ENCODE measurements around the gene DLG2.
A peak's percentile ranks its signal among the peaks of the same experiment; 100 is the strongest.
"Not testable (repeated sequence)": the region's sequence is repeated elsewhere in the genome, so short reads cannot be mapped to it uniquely, and the experiment has no call there.

DLG2 gene

DNA sequence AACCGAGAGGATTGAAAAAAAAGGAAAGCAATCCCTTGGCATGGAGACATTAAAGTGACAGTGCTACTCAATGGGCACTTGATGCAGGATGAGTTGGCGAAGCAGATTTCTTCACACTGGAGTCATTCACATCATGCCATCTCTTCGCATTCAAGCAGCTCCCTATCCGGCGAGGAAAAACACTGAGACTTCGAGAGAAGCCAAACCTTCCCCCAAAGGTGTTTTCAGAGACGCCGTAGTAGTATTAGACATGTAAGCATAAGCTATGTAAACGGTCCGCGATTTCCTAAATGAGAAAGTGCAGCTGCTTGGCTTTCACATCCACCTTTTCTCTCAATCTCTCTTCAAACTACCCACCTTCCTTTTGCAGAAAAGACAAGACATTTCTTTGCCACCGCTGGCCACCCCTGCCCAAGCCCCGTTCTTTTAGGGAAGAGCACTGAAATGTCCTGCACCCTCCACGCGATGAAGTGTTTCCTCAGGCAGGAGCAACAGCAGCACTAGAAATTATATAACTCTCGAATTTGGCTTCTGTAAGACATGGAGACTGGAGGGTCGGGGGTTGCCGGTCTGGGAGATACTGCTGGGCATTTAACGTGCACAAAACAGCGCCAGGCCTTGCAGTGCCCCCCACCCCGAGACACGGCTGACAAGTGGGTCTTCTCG, at the start of gene DLG2:
DLG2 (minus strand) TSS at position 13 of the 666 bp plus-strand sequence.
- DNase-seq, result peak; percentile 14

GRCh38 chr11:85673393-85673792, 46.2 kb upstream of the DLG2 start:
- no peak for DNase-seq

DNA sequence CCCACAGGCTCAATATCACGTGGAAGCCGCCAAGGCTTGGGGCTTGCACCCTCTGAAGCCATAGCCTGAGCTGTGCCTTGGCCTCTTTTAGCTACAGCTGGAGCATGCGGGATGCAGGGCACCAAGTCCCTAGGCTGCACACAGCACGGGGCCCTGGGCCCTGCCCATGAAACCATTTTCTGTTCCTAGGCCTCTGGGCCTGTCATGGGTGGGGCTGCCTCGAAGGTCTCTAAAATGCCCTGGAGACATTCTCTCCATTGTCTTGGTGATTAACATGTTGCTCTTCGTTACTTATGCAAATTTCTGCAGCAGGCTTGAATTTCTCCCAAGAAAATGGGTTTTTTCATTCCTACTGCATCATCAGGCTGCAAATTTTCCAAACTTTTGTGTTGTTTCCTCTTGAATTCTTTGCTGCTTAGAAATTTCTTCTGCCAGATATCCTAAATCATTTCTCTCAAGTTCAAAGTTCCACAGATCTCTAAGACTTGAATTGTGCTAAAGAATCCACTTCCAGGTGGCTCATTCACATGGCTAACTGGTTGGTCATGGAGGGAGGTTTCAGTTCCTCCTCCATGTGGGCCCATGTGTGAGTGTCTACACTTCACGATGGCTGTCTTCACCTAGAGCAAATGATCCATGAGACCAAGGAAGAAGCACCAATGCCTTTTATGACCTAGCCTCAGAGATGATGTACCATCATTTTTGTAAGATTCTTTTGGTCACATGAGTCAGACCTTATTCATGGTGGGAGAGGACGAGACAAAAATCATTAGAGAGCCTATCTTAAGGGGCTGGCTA, 45.2 kb upstream of the DLG2 start:
- DNase-seq, result no peak

DNA sequence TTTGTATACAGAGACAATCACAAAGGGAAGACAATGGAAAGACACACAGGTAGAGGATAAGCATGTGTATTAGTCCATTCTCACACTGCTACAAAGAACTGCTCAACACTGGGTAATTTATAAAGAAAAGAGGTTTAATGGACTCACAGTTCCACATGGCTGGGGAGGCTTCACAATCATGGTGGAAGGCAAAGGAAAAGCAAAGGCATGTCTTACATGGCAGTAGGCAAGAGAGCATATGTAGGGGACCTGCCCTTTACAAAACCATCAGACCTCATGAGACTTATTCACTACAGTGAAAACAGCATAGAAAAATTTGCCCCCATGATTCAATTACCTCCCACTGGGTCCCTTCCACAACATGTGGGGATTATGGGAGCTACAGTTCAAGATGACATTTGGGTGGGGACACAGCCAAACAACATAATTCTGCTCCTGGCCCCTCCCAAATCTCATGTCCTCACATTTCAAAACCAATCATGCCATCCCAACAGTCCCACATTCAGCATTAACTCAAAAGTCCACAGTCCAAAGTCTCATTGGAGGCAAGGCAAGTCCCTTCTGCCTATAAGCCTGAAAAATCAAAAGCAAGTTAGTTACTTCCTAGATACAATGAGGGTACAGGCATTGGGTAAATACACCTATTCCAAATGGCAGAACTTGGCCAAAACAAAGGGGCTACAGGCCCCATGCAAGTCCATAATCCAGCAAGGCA, 44.0 kb upstream of the DLG2 start:
- DNase-seq, result not testable (repeated sequence)

GRCh38 chr11:85668157-85668556, 41.0 kb upstream of the DLG2 start:
- DNase-seq, result no peak

DNA sequence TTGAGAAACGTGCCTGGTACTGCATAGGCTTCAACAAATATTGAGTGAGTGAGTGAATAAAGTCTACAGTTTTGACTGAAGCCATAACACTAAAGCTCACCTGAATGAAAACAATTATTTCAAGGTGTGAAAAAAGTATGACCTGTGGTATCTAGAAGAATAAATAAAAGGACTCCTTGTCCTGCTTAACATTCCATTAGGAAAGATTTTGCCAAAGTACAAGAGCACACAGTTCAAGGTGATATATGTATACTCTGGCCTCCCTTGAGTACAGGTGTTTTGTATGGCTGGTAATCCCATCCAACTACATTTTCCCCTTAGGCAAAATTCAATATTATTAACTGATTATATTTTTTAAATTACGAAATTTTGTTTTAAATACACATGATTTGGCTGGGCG, 39.5 kb upstream of the DLG2 start:
- DNase-seq, result no peak

DNA sequence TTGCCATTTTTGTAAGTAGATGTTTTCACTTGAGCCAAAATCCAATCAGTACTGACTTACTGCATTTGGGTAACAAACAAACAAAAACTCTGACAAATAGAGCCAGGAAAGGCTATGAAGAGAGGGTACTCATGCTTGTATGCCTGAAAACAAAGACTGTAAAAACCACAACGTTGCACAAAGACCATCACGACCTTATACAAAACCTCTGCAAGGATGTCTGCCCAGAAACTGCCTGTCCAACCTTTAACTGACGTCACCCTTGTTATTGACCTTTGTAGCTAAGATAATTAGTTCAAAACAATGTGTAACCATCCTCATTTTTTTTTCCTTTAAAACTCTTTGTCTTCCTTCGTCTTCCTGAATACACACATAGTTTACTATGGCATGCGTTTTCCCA, 38.6 kb upstream of the DLG2 start:
- DNase-seq, result no peak

- DNase-seq, result peak; percentile 97
These were observed 37.7 kb upstream of the DLG2 start, which contains the start of gene CREBZF for GRCh38 chr11:85664615-85665481. Gene CREBZF (minus strand): TSS chr11:85665129. CDS start chr11:85664875, 254 bp downstream.

- peak; percentile 91 for DNase-seq
These were observed 36.8 kb upstream of the DLG2 start for GRCh38 chr11:85663753-85664614.

DNA sequence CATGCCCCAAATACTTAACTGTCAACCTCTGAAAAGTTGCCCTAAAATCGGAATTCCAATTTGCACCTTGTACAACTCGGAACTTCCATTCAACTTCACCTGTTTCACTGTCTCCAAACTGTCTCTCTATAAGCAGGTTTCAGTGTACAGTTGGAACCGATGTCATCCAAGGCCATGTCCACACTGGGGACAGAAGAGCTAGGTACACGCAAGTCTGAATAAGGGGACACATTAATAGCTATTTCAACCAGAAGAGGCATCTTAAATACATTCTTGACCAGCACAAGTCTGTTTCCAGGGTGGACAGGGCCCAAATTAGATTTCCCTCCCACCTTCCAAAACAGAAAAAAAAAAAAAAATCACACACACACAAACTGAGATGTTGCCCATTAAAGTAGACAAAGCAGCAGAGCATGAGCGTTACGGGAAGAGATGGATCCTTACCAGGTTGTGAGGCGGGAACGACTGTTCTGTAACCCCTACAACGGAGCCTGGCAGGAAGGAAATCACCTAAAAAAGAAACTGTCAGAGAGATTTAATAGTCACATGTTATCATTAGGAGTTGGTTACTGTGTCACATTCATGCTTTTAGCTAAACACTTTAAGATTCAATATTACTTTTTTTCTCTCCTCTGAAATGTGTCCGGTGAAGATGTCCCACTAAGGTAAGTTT, 36.1 kb upstream of the DLG2 start:
- DNase-seq, result peak; percentile 17

DNA sequence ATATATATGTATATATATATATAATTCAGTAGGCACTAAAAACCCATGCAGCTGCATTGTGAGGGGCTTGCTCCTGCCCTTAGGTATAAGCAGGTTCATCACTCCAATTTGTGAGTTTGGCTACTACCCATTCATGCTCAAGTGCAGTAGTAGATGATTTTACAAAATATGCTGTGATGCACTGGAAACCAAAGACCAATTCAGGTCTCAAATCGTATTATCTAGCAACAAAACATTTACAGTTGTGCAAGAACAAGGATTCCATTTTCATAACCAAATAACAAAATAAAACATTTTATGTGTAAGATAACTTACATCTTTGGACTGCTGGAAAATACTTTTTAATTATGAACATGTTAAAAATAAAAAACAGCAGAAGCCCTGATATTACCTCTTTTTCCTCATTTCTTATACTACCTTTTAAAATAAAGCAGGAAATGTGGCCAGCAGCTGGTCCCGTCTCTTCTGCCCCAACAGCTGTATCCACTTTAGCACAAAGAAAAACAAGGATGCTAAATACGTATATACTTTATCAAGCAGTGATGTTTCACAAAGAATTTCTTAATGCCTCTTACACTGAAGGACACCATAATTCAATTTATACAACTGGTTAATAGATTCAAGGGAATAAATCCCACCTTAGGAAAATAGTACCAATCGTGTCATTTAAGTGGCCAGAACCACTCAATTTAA, 35.0 kb upstream of the DLG2 start:
- DNase-seq, result no peak

- no peak for DNase-seq
These were observed 31.0 kb upstream of the DLG2 start for GRCh38 chr11:85658180-85658579.

DNA sequence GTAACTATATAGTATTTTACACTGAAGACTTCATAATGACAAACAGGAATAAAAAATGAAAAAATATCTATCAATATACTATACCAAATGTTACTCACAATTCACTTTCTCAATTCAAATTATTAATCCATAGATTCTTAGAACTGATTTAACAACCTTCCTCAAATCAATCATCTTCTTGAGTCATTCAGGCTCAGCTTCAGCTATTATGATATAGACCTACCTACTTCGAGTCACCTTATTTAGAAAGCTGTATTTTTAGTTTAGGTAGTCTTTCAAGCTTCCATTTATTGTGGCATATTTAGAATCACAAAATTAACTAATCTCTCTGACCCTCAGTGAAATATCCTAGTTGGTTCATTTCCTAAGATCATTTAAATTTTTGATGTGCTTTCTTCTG, 29.6 kb upstream of the DLG2 start:
- DNase-seq, result no peak

- not testable (repeated sequence) for DNase-seq
These were observed 27.2 kb upstream of the DLG2 start for GRCh38 chr11:85654343-85654742.

- DNase-seq, result no peak
These were observed 25.8 kb upstream of the DLG2 start for GRCh38 chr11:85652786-85653447.

DNA sequence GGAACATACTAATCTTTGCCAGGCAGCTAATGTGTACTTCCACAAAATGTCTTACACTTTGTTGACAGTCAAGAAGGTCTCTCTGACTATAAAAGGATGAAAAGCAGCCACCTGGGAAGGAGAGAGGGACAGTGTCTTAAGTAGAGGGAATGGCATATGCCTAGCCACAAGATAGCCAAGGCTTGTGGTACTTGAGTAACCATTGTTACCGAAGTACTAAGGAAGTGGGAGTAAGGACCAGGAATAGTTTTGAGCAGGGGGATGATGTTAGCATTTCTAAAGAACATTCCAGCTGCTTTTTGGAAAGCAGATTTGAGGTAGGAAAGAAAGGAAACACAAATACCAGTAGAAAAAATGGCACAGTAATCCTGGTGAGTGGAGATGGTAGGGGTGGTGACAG, 24.0 kb upstream of the DLG2 start:
- DNase-seq, result no peak

DNA sequence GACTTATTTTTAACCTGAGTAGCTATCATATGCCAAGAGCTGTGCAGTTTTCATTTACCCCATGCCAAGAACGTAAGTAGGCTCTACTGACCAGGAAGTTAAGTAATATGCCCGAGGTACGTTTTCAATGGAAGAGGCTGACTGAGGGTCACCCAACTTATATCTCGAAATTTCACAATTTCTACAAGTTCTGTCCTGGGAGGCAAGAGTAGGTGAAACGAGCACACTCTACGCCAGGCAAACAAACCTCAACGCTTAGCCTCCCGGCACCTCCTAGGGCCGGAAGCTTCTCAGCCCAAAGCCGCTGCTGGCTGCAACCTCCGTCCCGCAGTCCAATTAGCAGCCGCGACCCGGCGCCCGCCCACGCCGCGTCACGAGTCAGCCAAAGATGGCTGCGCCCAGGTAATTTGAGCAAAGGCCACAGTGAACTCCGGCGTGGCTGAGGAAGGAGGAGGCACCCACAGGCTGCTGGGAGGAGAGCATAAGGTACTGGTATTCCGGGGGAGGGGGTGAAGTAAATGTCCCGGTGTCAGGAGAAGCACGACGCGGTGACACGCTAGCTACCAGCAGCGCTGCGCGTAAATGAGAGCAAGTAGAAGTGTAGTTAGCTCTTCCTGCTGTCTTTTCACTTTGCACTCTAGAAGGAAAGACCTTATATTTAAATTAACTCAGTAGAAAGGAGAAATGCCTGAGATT, 20.6 kb upstream of the DLG2 start, which contains the start of gene TMEM126A:
TMEM126A (plus strand) TSS at position 364 of the 696 bp plus-strand sequence. CDS start 2,289 bp downstream, outside the sequence.
- DNase-seq, result peak; percentile 95

DNA sequence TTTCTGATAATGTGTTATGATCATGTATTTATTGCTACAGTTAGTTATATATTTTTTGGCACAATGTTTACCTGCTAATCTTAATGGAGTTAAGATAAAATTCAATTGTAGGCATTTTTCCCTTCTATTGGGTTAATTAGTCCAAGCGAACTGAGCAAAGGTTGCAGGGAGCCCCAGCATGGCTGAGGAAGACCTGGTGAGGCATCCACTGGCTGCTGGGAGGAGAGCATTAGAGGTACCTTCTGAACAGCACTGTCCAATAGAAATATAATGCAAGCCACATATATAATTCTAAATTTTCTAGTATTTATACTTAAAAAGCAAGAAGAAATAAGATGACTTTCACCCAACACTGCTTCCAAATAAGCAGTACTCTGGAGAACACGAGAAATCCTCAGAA, 19.9 kb upstream of the DLG2 start:
- no peak for DNase-seq

DNA sequence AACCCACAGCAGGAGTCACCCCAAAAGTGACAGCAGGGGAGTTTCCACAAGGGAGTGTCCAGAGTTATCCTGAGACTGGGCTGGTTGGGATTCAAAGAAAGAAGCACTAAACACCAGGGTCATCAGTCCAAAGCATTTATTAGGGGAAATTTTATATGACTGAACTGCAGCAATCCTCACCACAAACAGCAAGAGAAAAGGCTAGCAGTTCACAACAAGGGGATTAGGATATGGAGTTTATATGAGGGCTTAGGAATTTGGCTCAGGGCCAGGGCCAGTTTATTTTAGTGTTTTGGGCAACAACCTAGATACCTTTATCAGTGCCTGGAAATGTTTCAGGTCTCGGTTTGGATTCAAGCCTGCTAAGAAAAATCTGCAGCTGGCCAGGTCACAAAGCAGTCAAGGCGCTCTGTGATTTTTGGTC, 16.1 kb upstream of the DLG2 start:
- no peak for DNase-seq
